22Rv1 (cell line): Measurements from ENCODE around the gene PDZRN4.
"Not testable (repeated sequence)": the region's sequence is repeated elsewhere in the genome, so short reads cannot be mapped to it uniquely, and the experiment has no call there.

Source experiments
- H3K27ac ChIP-seq: fragments of 450-650 bp; 2 replicates; pipeline ENCODE4 v1.5.1; 2017
- CTCF ChIP-seq: fragments of 450-650 bp; IDR thresholded peaks from 2 replicates; pipeline ENCODE4 v1.5.1; 2017; ENCODE audit warnings: mild to moderate bottlenecking
- ZFX ChIP-seq: fragments of 450-650 bp; IDR thresholded peaks from 2 replicates; pipeline ENCODE4 v1.6.1; 2017; ENCODE audit warnings: antibody characterized with exemption, borderline replicate concordance

Gene PDZRN4

DNA sequence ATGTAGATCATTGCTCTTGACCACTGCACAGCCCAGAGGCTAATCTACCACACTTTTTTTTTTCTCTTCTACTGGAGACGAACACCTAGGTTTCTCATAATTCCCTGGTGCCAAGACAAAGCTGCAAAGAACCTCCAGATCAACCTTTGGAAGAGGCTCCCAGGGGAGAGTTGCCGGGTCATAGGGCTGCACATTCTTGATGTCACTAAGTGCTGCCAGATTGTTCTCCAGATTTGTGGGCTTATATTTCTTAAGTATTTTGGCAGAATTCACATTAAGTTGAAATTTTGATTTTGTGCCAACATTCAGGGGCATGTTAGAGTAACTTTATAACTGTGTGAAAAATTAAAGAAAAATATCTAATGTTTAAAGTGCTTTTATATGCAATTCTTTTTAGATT lies 13.5 kb upstream of the PDZRN4 start:
- no peak for TF ChIP-seq CTCF
- TF ChIP-seq ZFX: no peak

DNA sequence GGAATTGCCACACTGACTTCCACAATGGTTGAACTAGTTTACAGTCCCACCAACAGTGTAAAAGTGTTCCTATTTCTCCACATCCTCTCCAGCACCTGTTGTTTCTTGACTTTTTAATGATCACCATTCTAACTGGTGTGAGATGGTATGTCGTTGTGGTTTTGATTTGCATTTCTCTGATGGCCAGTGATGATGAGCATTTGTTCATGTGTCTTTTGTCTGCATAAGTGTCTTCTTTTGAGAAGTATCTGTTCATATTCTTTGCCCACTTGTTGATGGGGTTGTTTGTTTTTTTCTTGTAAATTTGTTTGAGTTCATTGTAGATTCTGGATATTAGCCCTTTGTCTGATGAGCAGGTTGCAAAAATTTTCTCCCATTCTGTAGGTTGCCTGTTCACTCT lies 8.6 kb upstream of the PDZRN4 start:
- H3K27ac ChIP-seq: not testable (repeated sequence)

More for the DNA sequence above, 13.5 kb upstream of the PDZRN4 start:
- H3K27ac ChIP-seq: no peak overlapping the region

DNA sequence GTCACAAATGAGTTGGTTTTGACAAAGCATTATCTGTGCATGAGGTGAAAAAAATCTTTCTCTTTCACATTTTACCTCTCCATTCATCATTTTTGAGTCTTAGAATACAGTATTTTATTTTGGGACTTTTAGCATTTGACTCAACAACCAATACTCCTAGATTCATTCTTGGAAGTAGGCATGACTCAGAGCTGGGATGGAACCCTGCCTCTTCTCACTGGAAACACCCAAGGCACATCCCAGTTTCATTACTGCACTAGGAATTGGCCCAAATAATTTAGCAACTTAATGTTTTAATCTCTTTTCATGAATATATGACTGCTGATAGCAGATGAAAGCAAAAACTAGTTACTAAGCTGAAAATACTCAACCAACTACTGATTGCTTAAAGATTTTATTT lies 3.3 kb upstream of the PDZRN4 start:
- no peak overlapping the region for H3K27ac ChIP-seq
- TF ChIP-seq ZFX (no peak), CTCF (no peak)

- no peak for TF ChIP-seq CTCF
- TF ChIP-seq ZFX: no peak
- no peak overlapping the region for H3K27ac ChIP-seq
These were observed 2.1 kb upstream of the PDZRN4 start for GRCh38 chr12:41186026-41186425.

- TF ChIP-seq CTCF (0 out of 2 replicates have a peak, but pooled peaks have one; percentile 21), ZFX (no peak)
- no peak overlapping the region for H3K27ac ChIP-seq
These were observed 798 bp downstream of the PDZRN4 start for GRCh38 chr12:41188841-41189394.

DNA sequence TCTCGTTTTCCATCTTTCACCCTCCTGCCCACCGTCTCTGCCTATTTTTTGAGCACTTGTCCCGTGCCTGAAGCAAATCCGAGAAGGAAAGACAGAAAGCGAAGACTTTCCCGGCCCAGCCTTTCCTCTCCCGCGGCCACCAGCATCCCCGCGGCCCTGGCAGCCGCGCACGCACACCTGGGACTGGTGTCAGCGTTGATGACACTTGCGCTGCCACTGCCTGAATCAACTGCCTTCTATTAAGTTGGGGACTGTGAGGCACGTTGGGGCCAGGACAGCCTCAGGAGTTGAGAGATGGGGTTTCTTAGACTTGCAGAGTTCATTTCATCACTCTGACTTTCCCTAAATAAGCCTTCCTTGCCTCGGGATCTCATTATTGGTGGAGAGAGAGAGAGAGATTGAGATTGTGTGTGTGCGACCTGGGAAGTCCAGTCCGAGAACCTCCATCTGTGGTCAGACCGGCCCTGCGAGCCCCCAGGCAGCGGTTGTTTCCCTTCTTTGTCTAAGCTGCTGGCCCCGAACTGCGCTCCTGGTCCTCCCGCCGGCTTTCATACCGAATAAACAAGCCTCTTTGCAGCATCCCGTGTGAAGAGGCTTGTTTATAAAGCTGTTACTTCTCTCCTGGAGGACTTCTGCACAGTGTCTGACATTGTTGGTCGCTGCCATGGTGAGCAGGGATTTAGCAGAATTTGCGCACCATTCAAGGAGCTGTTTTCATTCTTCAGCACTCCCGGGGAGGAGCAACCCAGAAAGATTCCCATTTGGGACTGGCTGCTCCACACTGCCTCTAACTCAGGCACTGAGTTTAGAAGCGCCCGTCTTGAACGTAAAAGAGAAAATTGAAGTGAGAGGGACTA lies 1.5 kb downstream of the PDZRN4 start:
- H3K27ac ChIP-seq: no peak overlapping the region
- no peak for TF ChIP-seq CTCF

DNA sequence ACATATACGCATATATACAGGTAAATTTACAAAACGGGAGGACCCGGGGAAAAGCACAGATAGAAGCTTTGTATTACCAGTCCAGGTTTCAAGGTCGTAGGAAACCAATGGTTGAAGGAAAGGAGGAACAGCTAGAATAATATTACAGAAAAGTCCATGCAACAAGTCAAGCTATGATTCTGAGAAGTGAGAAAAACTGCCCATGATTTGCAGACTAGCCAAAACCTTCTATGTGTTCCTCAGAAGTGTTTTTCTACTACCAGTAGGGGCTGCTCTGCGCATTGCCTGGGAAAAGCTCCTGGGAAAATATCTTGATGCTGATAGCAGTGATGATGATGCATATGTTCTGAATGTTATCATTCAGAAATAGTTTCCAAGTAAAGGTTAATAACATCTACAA lies 2.2 kb downstream of the PDZRN4 start:
- TF ChIP-seq ZFX (no peak), CTCF (peak; percentile 92)
- no peak overlapping the region for H3K27ac ChIP-seq

- not testable (repeated sequence) for H3K27ac ChIP-seq
These were observed 3.4 kb downstream of the PDZRN4 start for GRCh38 chr12:41191549-41191948.
